ENCODE measurements around the gene ABCF2.

DNA sequence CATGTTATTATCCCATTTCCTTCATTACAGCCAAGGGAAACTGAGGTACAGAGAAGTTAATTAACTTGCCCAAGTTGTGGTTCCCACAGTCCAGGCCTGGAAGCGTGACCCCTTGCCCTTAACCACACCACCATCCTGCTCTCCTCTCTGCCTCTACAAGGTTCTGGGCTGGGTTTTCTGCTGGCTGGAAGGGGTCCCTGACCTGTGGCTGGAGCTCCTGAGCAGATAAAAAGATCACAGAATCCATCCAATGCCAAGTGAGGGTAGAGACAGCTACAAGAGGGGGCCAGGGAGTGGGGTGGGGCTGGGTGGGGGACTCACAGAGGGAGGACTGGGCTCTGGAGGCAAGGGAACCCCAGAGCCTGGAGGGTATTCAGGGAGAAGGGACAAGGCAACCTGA lies 49.7 kb downstream of the ABCF2 start:
- TF ChIP-seq, protein P1, sequence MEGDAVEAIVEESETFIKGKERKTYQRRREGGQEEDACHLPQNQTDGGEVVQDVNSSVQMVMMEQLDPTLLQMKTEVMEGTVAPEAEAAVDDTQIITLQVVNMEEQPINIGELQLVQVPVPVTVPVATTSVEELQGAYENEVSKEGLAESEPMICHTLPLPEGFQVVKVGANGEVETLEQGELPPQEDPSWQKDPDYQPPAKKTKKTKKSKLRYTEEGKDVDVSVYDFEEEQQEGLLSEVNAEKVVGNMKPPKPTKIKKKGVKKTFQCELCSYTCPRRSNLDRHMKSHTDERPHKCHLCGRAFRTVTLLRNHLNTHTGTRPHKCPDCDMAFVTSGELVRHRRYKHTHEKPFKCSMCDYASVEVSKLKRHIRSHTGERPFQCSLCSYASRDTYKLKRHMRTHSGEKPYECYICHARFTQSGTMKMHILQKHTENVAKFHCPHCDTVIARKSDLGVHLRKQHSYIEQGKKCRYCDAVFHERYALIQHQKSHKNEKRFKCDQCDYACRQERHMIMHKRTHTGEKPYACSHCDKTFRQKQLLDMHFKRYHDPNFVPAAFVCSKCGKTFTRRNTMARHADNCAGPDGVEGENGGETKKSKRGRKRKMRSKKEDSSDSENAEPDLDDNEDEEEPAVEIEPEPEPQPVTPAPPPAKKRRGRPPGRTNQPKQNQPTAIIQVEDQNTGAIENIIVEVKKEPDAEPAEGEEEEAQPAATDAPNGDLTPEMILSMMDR (IDR thresholded peaks at IDR 0.05 in 8 of 11, conservative IDR thresholded peaks at IDR 0.05 in 3 of 11) = no peak
- no peak for TF ChIP-seq POLR2A (IDR thresholded peaks at IDR 0.05)
- TF ChIP-seq POLR2AphosphoS5 (IDR thresholded peaks at IDR 0.05) = no peak

All from spleen (tissue), 7 donors.